H1 (cell line): ENCODE data around the gene GASK1B. TPM values are rescaled to one million over a fixed set of nuclear protein-coding genes. Genes with fewer than 3 reads are reported as not detected.

Source experiments
- CTCF ChIA-PET: fragments of 300-600 bp; sonication (Branson Sonifier 250); formaldehyde crosslinking; loops from one replicate; lab custom pipeline; 2021; ENCODE audit not compliant: partially characterized antibody; lab: Charles Lee
- POLR2A ChIA-PET: fragments of 300-600 bp; sonication (Branson Sonifier 250); formaldehyde crosslinking; loops from one replicate; lab custom pipeline; 2021; ENCODE audit warnings: inconsistent platforms; ENCODE audit not compliant: partially characterized antibody; lab: Charles Lee
- DNase-seq, 2 experiments: peaks; one replicate each; pipeline versions ENCODE4 v3.0.0 to v3.0.0-alpha.2; 2010 to 2022; ENCODE audit warnings: low spot score in 2 of 2, low read depth in 1 of 2, mixed read lengths in 1 of 2
- FAIRE-seq: peaks from 2 replicates; lab custom pipeline; 2011; peaks lifted over from hg19 to GRCh38; lab: Jason Lieb, UNC
- H2AFZ ChIP-seq: 2 replicates; pipeline ENCODE4 v1.8.1; 2012; ENCODE audit warnings: low read length, inconsistent platforms
- H2AK5ac ChIP-seq: 2 replicates; pipeline ENCODE4 v1.6.1; 2013; ENCODE audit warnings: low read depth, low read length
- H2BK120ac ChIP-seq: replicated peaks from 2 replicates; pipeline ENCODE3; 2013; ENCODE audit warnings: low read depth, low read length, inconsistent platforms
- H2BK12ac ChIP-seq: 2 replicates; pipeline ENCODE4 v1.6.1; 2013; ENCODE audit warnings: low read depth, low read length
- H2BK15ac ChIP-seq: 2 replicates; pipeline ENCODE4 v1.6.1; 2013; ENCODE audit warnings: low read length
- H2BK20ac ChIP-seq: 2 replicates; pipeline ENCODE4 v1.6.1; 2013; ENCODE audit warnings: low read length
- H2BK5ac ChIP-seq: 2 replicates; pipeline ENCODE4 v1.6.1; 2013; ENCODE audit warnings: low read depth, low read length
- H3K14ac ChIP-seq: 2 replicates; pipeline ENCODE4 v1.6.1; 2013; ENCODE audit warnings: inconsistent platforms; ENCODE audit not compliant: insufficient read length
- H3K18ac ChIP-seq: 2 replicates; pipeline ENCODE4 v1.6.1; 2013; ENCODE audit warnings: low read length; ENCODE audit errors: extremely low read depth
- H3K23ac ChIP-seq: 2 replicates; pipeline ENCODE4 v1.6.1; 2013; ENCODE audit warnings: inconsistent platforms; ENCODE audit not compliant: insufficient read length
- H3K23me2 ChIP-seq: 2 replicates; pipeline ENCODE4 v1.6.1; 2013; ENCODE audit warnings: low read depth, low read length
- H3K27ac ChIP-seq: 2 replicates; pipeline ENCODE4 v1.6.1; 2011; ENCODE audit warnings: low read depth, low read length, inconsistent platforms
- H3K27me3 ChIP-seq, 4 experiments: replicated peaks in 1 of 4; 1 replicate in 1 of 4; 2 replicates in 3 of 4; pipeline versions ENCODE4 v1.6.1 to v1.8.1; 2011 to 2013; ENCODE audit warnings: low read length in 3 of 4, mild to moderate bottlenecking in 3 of 4, inconsistent platforms in 2 of 4, mixed read lengths in 2 of 4, moderate library complexity in 1 of 4; ENCODE audit not compliant: control insufficient read depth in 3 of 4, insufficient read depth in 3 of 4; ENCODE audit errors: extremely low read depth in 1 of 4
- H3K36me3 ChIP-seq, 4 experiments: 2 replicates each; pipeline versions ENCODE4 v1.6.1 to v1.8.1; 2011 to 2013; ENCODE audit warnings: mild to moderate bottlenecking in 4 of 4, low read length in 3 of 4, moderate library complexity in 2 of 4, control low read depth in 1 of 4, inconsistent platforms in 1 of 4; ENCODE audit not compliant: insufficient read depth in 4 of 4, control insufficient read depth in 2 of 4
- H3K4ac ChIP-seq: replicated peaks from 2 replicates; pipeline ENCODE3; 2013; ENCODE audit warnings: low read length, low read depth, mixed read lengths, inconsistent platforms; ENCODE audit not compliant: insufficient read length
- H3K4me1 ChIP-seq, 4 experiments: replicated peaks in 1 of 4; 1 replicate in 1 of 4; 2 replicates in 3 of 4; pipeline versions ENCODE4 v1.6.1 to v1.8.1; 2011 to 2013; ENCODE audit warnings: low read length in 3 of 4, inconsistent platforms in 2 of 4, mixed read lengths in 1 of 4; ENCODE audit not compliant: insufficient read depth in 4 of 4, control insufficient read depth in 3 of 4
- H3K4me2 ChIP-seq, 2 experiments: 2 replicates each; pipeline versions ENCODE4 v1.6.1 to v1.8.1; 2011 to 2013; ENCODE audit warnings: low read depth in 2 of 2, low read length in 2 of 2, control low read depth in 1 of 2, inconsistent platforms in 1 of 2, mild to moderate bottlenecking in 1 of 2; ENCODE audit not compliant: insufficient read depth in 1 of 2
- H3K4me3 ChIP-seq, 4 experiments: fragments of 200-600, 300-600 bp in 1 of 4; sonication (generic), shearing (Covaris generic), sonication (Bioruptor Twin) in 1 of 4; 2 replicates each; pipeline versions ENCODE4 v1.5.1 to v1.8.1; 2011 to 2016; ENCODE audit warnings: low read length in 4 of 4, low read depth in 3 of 4, control low read depth in 2 of 4, inconsistent platforms in 2 of 4, mild to moderate bottlenecking in 2 of 4, mixed read lengths in 1 of 4, moderate library complexity in 1 of 4; ENCODE audit not compliant: insufficient read depth in 2 of 4; ENCODE audit errors: extremely low read depth in 1 of 4
- H3K56ac ChIP-seq: replicated peaks from 2 replicates; pipeline ENCODE3; 2013; ENCODE audit warnings: low read depth, mild to moderate bottlenecking, mixed read lengths, low read length, inconsistent platforms; ENCODE audit not compliant: insufficient read length
- H3K79me1 ChIP-seq: 2 replicates; pipeline ENCODE4 v1.6.1; 2013; ENCODE audit warnings: low read depth, low read length, control low read depth
- H3K79me2 ChIP-seq, 2 experiments: 2 replicates each; pipeline versions ENCODE4 v1.6.1 to v1.8.1; 2012 to 2013; ENCODE audit warnings: low read length in 2 of 2, mild to moderate bottlenecking in 2 of 2, inconsistent platforms in 1 of 2; ENCODE audit not compliant: insufficient read depth in 2 of 2, control insufficient read depth in 1 of 2
- H3K9ac ChIP-seq, 4 experiments: replicated peaks in 1 of 4; 1 replicate in 1 of 4; 2 replicates in 3 of 4; pipeline versions ENCODE4 v1.6.1 to v1.8.1; 2011 to 2013; ENCODE audit warnings: low read depth in 3 of 4, low read length in 3 of 4, control low read depth in 2 of 4, mild to moderate bottlenecking in 2 of 4, moderate library complexity in 2 of 4, inconsistent platforms in 1 of 4; ENCODE audit errors: extremely low read depth in 1 of 4
- H3K9me3 ChIP-seq, 2 experiments: 2 replicates each; pipeline versions ENCODE4 v1.6.1 to v1.8.1; 2012 to 2013; ENCODE audit warnings: mild to moderate bottlenecking in 2 of 2, moderate library complexity in 2 of 2, control low read depth in 1 of 2, inconsistent platforms in 1 of 2, low read depth in 1 of 2, low read length in 1 of 2, mixed read lengths in 1 of 2; ENCODE audit not compliant: insufficient read depth in 2 of 2
- H4K20me1 ChIP-seq, 2 experiments: replicated peaks in 1 of 2; 2 replicates each; pipeline versions ENCODE3 to v1.8.1; 2011 to 2013; ENCODE audit warnings: inconsistent platforms in 2 of 2, low read length in 2 of 2, mild to moderate bottlenecking in 1 of 2; ENCODE audit not compliant: insufficient read depth in 2 of 2, control insufficient read depth in 1 of 2
- H4K5ac ChIP-seq: 2 replicates; pipeline ENCODE4 v1.6.1; 2013; ENCODE audit warnings: low read length, low read depth, mixed read lengths, inconsistent platforms; ENCODE audit not compliant: insufficient read length
- H4K8ac ChIP-seq: 2 replicates; pipeline ENCODE4 v1.8.0; 2013; ENCODE audit warnings: mild to moderate bottlenecking, moderate library complexity, low read length, inconsistent platforms; ENCODE audit not compliant: insufficient read depth; ENCODE audit errors: extremely low read depth
- H4K91ac ChIP-seq: replicated peaks from 2 replicates; pipeline ENCODE3; 2013; ENCODE audit warnings: low read length, mixed read lengths, inconsistent platforms; ENCODE audit not compliant: insufficient read length
- EZH2 ChIP-seq: fragments of 200-600 bp; sonication (generic); IDR thresholded peaks from 2 replicates; pipeline ENCODE4 v1.7.1; 2012; ENCODE audit warnings: low read depth, mild to moderate bottlenecking, moderate library complexity, low read length, inconsistent platforms; ENCODE audit not compliant: severe bottlenecking
- WGBS, 2 experiments: shearing (Covaris generic) in 1 of 2; methylation state at CpG; one replicate each; pipeline versions ENCODE4 v1.1.6 to v1.1.7; 2013 to 2015; ENCODE audit warnings: low lambda C conversion rate in 2 of 2, mixed read lengths in 2 of 2, inconsistent platforms in 1 of 2, low coverage in 1 of 2, missing lambda C conversion rate in 1 of 2; ENCODE audit not compliant: insufficient replicate concordance in 2 of 2, insufficient coverage in 1 of 2, insufficient read length in 1 of 2; ENCODE audit errors: extremely low coverage in 1 of 2, missing lambda C conversion rate in 1 of 2; 5-methylcytosine and 5-hydroxymethylcytosine counted together
- polyA plus RNA-seq, 7 experiments: library from polyadenylated mRNA; depleted of rRNA in 3 of 7; stranded (reverse) in 5 of 7; unstranded in 2 of 7; fragments of >200 nt in 5 of 7; fragments of 200-250 nt in 2 of 7; gene quantifications; 1 replicate in 5 of 7; 2 replicates in 1 of 7; 4 replicates in 1 of 7; pipeline versions ENCODE4 v1.2.1 to v1.2.3, GENCODE V29; 2011 to 2013; ENCODE audit warnings: missing spikeins in 2 of 7, mixed read lengths in 2 of 7
- total RNA-seq: library from RNA; stranded (reverse); fragmentation: NEBNext Ultra II Directional; extraction: Animal tissue kit (Norgen Biotek cat#: 25700); gene quantifications from 2 replicates; pipeline ENCODE4 v1.2.1, GENCODE V29; 2021

The GASK1B gene
- total and polyA plus RNA-seq, 2 of the 8 experiments (the other 6 are each of a cell fraction or from before 2014, with no cell fraction given), result not detected

- FAIRE-seq (no peak), DNase-seq (no peak)
- H3K14ac ChIP-seq, result no peak overlapping the region
- H2AK5ac ChIP-seq, result no peak overlapping the region
- no peak overlapping the region for H2BK5ac ChIP-seq
- H4K8ac ChIP-seq, result no peak overlapping the region
- H3K79me1 ChIP-seq, result no peaks in the 10 kb centered on the region
- H3K9ac ChIP-seq, result no peak overlapping the region
- H3K9me3 ChIP-seq, result no peaks in the 10 kb centered on the region
- POLR2A ChIA-PET, result no interaction called here
- TF ChIP-seq EZH2, result no peak
- H3K36me3 ChIP-seq, result no peaks in the 10 kb centered on the region
- no peak overlapping the region for H3K4me3 ChIP-seq
- no peak overlapping the region for H2BK15ac ChIP-seq
- H3K18ac ChIP-seq, result no peak overlapping the region
- H3K4ac ChIP-seq, result no peak overlapping the region
- no peaks in the 10 kb centered on the region for H3K23me2 ChIP-seq
- no peak overlapping the region for H4K91ac ChIP-seq
- no peak overlapping the region for H2AFZ ChIP-seq
- no peak overlapping the region for H3K4me2 ChIP-seq
- H2BK120ac ChIP-seq, result no peak overlapping the region
- H4K5ac ChIP-seq, result no peak overlapping the region
- H2BK20ac ChIP-seq, result no peak overlapping the region
- no peaks in the 10 kb centered on the region for H3K79me2 ChIP-seq
- H3K27ac ChIP-seq, result no peak overlapping the region
- H3K23ac ChIP-seq, result no peak overlapping the region
- no peaks in the 10 kb centered on the region for H4K20me1 ChIP-seq
- H2BK12ac ChIP-seq, result no peak overlapping the region
- H3K56ac ChIP-seq, result no peak overlapping the region
- no peaks in the 10 kb centered on the region for H3K27me3 ChIP-seq
- H3K4me1 ChIP-seq, result no peaks in the 10 kb centered on the region
- 89% methylated on average over 3 of the region's 3 CpGs; no CpG with 5 or more reads in 1 of the 2 experiments for WGBS, 2 experiments
- CTCF ChIA-PET, result interaction anchor here (0.8 to 1.6 kb wide), 3 partner anchors 11 to 56 kb away, joined by 3 to 5 read pairs (median 3); no protein-coding TSS in a partner anchor
Observed at GRCh38 chr4:158200214-158200613, 27.4 kb upstream of the GASK1B start.
